Nephron (organoid): ENCODE data around the gene ADAMTS2.

Source experiments
- H3K27ac Mint-ChIP-seq, 3 experiments: 2 replicates each; pipeline ENCODE4 v1.8.0; 2020; ENCODE audit warnings: mixed read lengths in 3 of 3, mild to moderate bottlenecking in 2 of 3, moderate library complexity in 1 of 3
- H3K27me3 Mint-ChIP-seq: 2 replicates; pipeline ENCODE4 v1.8.0; 2021; ENCODE audit warnings: low read depth, mild to moderate bottlenecking, moderate library complexity, mixed read lengths
- H3K36me3 Mint-ChIP-seq: 2 replicates; pipeline ENCODE4 v1.8.0; 2020; ENCODE audit warnings: low read depth, mixed read lengths
- H3K4me1 Mint-ChIP-seq: 2 replicates; pipeline ENCODE4 v1.8.0; 2020; ENCODE audit warnings: mixed read lengths
- H3K4me3 Mint-ChIP-seq, 3 experiments: 2 replicates each; pipeline ENCODE4 v1.8.0; 2020; ENCODE audit warnings: mild to moderate bottlenecking in 3 of 3, mixed read lengths in 3 of 3, moderate library complexity in 2 of 3
- H3K9me3 Mint-ChIP-seq: 2 replicates; pipeline ENCODE4 v1.8.0; 2020; ENCODE audit warnings: mixed read lengths
- TF ChIP-seq, protein P1 (sequence below), 3 experiments: fragments of 200-600 bp; sonication (generic); IDR thresholded peaks; one replicate each; pipeline ENCODE4 v1.5.0; 2021; ENCODE audit warnings: antibody characterized with exemption in 3 of 3; ENCODE audit not compliant: unreplicated experiment in 3 of 3

ADAMTS2 gene

DNA sequence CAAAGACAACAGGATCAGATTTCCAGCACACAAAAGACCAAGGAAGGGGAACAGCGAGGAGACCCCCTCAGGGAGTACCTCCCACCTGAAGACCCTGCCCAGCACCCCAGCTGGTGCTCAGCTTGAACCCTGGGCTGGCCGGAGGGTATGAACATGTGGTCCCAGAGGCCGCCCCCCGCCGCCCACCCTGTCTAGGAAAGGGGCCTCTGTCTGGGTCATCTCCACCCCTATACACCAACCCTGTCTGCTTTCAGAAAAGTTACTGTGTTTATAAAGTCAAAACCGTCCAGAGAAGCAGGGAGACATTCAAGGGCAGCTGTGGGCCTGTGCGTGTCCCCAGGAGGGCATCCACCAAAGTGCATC, 72.2 kb downstream of the ADAMTS2 start:
- TF ChIP-seq, protein P1, sequence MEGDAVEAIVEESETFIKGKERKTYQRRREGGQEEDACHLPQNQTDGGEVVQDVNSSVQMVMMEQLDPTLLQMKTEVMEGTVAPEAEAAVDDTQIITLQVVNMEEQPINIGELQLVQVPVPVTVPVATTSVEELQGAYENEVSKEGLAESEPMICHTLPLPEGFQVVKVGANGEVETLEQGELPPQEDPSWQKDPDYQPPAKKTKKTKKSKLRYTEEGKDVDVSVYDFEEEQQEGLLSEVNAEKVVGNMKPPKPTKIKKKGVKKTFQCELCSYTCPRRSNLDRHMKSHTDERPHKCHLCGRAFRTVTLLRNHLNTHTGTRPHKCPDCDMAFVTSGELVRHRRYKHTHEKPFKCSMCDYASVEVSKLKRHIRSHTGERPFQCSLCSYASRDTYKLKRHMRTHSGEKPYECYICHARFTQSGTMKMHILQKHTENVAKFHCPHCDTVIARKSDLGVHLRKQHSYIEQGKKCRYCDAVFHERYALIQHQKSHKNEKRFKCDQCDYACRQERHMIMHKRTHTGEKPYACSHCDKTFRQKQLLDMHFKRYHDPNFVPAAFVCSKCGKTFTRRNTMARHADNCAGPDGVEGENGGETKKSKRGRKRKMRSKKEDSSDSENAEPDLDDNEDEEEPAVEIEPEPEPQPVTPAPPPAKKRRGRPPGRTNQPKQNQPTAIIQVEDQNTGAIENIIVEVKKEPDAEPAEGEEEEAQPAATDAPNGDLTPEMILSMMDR (IDR thresholded peaks at IDR 0.05; ENCODE audit: unreplicated experiment in 3 of 3), result no peak
- peak overlapping the region in 2 of 3 experiments; percentile 29 to 62 for H3K4me3 Mint-ChIP-seq
- peaks cover 62% of the 10 kb centered on the region for H3K4me1 Mint-ChIP-seq
- peak overlapping the region; percentile 93 to 99 (median 97) for H3K27ac Mint-ChIP-seq
- peaks cover 4% of the 10 kb centered on the region for H3K27me3 Mint-ChIP-seq
- no peaks in the 10 kb centered on the region for H3K9me3 Mint-ChIP-seq
- no peaks in the 10 kb centered on the region for H3K36me3 Mint-ChIP-seq

DNA sequence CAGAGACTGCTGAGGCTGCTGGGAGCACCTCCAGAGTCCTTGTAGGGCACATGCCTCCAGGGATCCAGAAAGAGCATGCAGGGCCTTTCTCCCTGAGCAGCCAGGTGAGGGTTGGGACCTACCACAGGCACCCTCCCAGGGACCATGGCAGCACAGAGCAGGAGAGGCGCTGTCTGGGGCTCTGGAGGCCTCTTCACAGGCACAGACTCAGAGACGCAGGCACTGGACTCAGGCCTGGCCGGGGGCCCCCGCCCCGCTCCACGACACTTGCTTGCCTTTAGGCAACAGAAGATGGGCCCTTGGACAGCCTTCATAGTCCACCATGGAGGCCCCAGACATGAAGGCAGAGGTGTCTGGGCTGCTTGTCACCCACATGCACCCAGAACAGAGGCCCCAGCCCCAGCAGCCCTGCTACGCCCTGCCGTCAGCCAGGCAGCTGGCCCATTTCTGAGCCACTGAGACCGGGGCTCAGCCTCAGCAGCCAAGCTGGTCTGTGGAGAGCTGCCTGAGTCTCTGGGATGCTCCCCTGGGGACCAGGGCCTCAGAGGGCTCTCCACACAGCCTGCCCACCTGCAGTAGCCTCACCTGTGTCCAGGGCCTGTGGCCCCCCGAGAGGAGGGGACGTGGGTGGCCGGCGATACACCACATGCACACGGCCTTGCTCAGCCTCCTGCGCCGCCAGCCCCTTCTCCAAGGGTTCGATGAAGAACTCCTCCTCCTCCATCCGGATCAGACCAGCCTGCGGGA, 72.8 kb downstream of the ADAMTS2 start:
- peaks cover 66% of the 10 kb centered on the region for H3K4me1 Mint-ChIP-seq
- TF ChIP-seq, protein P1 (IDR thresholded peaks at IDR 0.05; ENCODE audit: unreplicated experiment in 3 of 3), result no peak
- H3K27ac Mint-ChIP-seq, result peak overlapping the region; percentile 93 to 99 (median 99)
- H3K9me3 Mint-ChIP-seq, result no peaks in the 10 kb centered on the region
- no peaks in the 10 kb centered on the region for H3K36me3 Mint-ChIP-seq
- H3K4me3 Mint-ChIP-seq, result peak overlapping the region in 2 of 3 experiments; percentile 29 to 62
- H3K27me3 Mint-ChIP-seq, result peaks cover 4% of the 10 kb centered on the region

DNA sequence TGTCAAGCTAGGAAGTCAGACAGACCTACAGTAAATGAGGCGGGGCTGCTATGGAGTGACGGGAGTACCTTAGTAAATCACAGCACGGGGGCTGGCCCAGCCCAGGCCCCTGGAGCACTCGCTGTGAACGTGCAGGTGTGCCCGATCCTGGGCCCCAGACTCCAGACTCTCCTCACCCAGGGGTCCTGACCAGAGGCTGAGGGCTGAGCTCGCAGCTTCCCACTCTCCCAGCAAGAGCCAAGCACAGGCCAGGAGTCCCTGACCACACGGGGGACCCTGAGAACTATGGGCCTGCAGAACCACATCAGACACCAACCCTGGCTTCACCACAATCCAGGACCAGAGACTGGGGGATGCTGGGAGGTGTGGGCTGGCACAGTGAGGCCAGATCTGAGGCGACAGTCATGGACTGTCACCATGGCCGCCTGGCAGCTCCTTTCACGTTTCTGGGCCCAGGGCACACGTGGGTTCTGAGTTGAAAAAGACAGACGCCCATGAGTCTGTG, 73.4 kb downstream of the ADAMTS2 start:
- H3K27me3 Mint-ChIP-seq, result peaks cover 4% of the 10 kb centered on the region
- H3K4me3 Mint-ChIP-seq, result no peak overlapping the region
- TF ChIP-seq, protein P1 (IDR thresholded peaks at IDR 0.05; ENCODE audit: unreplicated experiment in 3 of 3), result no peak
- peak overlapping the region in 2 of 3 experiments; percentile 99 for H3K27ac Mint-ChIP-seq
- no peaks in the 10 kb centered on the region for H3K36me3 Mint-ChIP-seq
- no peaks in the 10 kb centered on the region for H3K9me3 Mint-ChIP-seq
- peaks cover 66% of the 10 kb centered on the region for H3K4me1 Mint-ChIP-seq

DNA sequence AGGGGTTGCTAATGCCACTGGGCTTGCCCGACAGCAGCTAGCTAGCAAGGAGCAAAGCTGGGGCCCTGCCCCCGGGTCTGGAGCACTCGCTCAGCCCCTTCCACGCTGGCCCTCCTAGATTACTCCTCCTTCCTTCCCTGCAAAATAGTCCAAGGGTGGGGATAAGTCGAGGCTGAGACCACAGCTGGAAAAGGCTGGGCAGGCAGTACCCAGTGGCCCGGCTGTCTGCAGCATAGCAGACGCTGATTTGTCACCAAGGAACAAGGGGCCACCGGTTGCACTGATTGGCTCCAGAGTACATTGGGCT, 73.9 kb downstream of the ADAMTS2 start:
- H3K27ac Mint-ChIP-seq, result peak overlapping the region in 2 of 3 experiments; percentile 99
- H3K4me3 Mint-ChIP-seq, result no peak overlapping the region
- no peaks in the 10 kb centered on the region for H3K36me3 Mint-ChIP-seq
- H3K9me3 Mint-ChIP-seq, result no peaks in the 10 kb centered on the region
- peaks cover 4% of the 10 kb centered on the region for H3K27me3 Mint-ChIP-seq
- H3K4me1 Mint-ChIP-seq, result peaks cover 67% of the 10 kb centered on the region
- TF ChIP-seq, protein P1 (IDR thresholded peaks at IDR 0.05; ENCODE audit: unreplicated experiment in 3 of 3), result no peak

DNA sequence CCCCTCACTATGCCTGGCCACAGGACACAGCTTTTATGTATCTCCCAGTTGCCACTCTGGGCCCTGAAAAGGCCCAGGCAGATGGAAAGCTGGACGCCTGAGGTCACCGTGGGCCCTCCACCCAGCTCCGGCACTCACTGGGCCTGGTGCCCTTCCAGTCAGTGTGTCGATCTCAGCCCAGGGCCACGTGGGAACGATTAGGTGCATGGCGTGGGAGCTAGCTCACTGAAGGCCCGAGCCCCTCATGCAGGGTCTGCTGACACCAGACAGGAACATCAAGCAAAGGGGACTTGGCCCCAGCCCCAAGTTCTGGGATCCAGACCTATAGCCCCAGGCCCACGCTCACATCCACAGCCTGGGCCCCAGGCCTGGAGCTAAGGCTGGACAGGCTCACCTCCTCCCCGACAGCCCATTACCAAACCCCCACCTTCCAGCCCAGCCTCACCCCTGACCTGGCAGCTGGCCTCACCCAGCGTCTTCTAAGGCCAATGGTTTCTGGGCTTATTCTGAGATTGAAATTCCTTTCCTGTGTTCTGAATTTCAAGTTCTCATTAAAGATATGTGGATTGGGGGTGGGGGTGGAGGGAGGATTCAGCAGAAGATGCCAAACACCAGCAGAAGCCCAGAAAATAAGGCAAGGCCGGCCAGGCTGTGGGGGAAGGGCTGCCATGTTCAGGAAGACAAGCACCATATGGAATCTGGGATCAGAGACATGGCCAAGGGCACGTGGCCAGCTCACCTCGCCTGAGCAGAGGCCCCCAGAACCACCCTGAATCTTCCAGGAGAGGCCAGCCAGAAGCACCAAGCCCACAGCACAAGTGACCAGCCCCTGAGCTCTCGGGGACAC, 74.5 kb downstream of the ADAMTS2 start:
- Mint-ChIP-seq H3K9me3 (no peaks in the 10 kb centered on the region), H3K36me3 (no peaks in the 10 kb centered on the region), H3K27me3 (peaks cover 4% of the 10 kb centered on the region), H3K27ac (peak overlapping the region; percentile 69 to 99 (median 99)), H3K4me3 (peak overlapping the region in 2 of 3 experiments; percentile 27 to 73), H3K4me1 (peaks cover 72% of the 10 kb centered on the region)
- TF ChIP-seq, protein P1 (IDR thresholded peaks at IDR 0.05; ENCODE audit: unreplicated experiment in 3 of 3), result no peak
